ENCODE data around the gene BRMS1.

DNA sequence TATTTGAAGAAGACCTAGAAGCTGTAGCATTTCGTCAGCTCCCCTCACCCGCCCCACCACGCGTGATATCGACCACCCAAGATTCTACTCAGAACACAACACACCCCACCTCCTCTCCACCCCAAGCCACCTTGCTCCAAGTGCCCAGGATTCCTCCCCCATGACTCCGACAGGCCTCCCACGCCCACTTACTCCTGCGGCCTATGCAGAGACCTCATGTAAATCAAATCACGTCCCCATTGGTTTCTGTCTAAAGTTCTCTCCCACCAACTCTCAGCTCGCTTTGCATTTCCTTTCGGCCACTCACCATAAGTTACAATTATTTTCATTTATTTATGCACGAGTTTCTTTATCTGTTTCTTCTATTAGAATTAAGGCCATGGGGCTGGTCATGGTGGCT is 42.2 kb downstream of the BRMS1 start:
- TF ChIP-seq POLR2AphosphoS5 (IDR thresholded peaks at IDR 0.05; ENCODE audit: low read depth, low read length), result no peak
- TF ChIP-seq, protein P1, sequence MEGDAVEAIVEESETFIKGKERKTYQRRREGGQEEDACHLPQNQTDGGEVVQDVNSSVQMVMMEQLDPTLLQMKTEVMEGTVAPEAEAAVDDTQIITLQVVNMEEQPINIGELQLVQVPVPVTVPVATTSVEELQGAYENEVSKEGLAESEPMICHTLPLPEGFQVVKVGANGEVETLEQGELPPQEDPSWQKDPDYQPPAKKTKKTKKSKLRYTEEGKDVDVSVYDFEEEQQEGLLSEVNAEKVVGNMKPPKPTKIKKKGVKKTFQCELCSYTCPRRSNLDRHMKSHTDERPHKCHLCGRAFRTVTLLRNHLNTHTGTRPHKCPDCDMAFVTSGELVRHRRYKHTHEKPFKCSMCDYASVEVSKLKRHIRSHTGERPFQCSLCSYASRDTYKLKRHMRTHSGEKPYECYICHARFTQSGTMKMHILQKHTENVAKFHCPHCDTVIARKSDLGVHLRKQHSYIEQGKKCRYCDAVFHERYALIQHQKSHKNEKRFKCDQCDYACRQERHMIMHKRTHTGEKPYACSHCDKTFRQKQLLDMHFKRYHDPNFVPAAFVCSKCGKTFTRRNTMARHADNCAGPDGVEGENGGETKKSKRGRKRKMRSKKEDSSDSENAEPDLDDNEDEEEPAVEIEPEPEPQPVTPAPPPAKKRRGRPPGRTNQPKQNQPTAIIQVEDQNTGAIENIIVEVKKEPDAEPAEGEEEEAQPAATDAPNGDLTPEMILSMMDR (IDR thresholded peaks at IDR 0.05), result no peak
- no peak for TF ChIP-seq SIN3A (IDR thresholded peaks at IDR 0.05; ENCODE audit: borderline replicate concordance, insufficient read depth, low read depth, low read length)
